ENCODE measurements around the gene CRAMP1.

The CRAMP1 gene

GRCh38 chr16:1612320-1613111 is at the start of gene CRAMP1:
TSS of gene CRAMP1 (plus strand) at chr16:1612360. CDS start at chr16:1614640, 2,280 bp downstream.
- H3K4me3 ChIP-seq (ENCODE audit: low read length): peak within 1 kb of the TSS; percentile 94
- TF ChIP-seq ZNF274 (IDR thresholded peaks at IDR 0.05; ENCODE audit: low read depth, low read length): no peak

DNA sequence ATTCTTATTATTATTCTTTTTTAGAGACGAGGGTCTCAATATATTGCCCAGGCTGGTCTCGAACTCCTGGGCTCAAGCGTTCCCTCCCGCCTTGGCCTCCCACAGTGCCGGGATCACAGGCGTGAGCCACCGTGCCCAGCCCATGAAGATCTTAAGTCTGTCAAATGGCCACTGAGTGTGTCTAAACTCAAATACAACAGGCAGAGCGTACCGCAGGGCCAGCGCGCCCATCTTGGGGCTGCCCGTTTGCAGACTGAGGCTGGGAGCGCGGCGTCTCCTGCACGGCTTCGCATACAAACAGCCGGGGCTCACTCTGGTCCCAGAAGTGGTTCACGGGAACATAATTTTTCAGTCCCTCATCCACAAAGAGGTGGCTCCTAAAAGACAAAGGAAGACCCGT is 48.4 kb upstream of the CRAMP1 start:
- TF ChIP-seq ZNF274 (IDR thresholded peaks at IDR 0.05; ENCODE audit: low read depth, low read length): no peak
- no peak overlapping the region for H3K4me3 ChIP-seq (ENCODE audit: low read length)

DNA sequence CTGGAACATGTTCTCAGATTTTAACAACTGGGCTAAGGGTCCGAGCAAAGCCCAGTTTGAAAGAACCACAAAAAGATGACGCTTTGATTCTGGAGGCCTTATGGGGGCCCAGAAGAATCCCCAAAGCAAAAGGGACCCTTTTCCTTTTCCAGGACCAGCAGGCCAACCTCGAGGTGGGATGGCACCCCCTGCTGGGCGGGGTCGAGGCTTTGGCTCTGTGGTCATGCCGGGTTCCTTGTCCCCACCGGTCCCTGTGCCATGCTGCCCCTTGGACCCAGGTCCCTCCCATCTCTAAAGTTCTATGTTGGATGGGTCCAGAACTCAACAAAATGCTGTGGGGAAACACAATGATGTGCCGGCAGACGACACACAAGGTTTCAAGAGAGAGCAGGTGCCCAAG is 47.8 kb upstream of the CRAMP1 start:
- H3K4me3 ChIP-seq (ENCODE audit: low read length): no peak overlapping the region
- no peak for TF ChIP-seq ZNF274 (IDR thresholded peaks at IDR 0.05; ENCODE audit: low read depth, low read length)

DNA sequence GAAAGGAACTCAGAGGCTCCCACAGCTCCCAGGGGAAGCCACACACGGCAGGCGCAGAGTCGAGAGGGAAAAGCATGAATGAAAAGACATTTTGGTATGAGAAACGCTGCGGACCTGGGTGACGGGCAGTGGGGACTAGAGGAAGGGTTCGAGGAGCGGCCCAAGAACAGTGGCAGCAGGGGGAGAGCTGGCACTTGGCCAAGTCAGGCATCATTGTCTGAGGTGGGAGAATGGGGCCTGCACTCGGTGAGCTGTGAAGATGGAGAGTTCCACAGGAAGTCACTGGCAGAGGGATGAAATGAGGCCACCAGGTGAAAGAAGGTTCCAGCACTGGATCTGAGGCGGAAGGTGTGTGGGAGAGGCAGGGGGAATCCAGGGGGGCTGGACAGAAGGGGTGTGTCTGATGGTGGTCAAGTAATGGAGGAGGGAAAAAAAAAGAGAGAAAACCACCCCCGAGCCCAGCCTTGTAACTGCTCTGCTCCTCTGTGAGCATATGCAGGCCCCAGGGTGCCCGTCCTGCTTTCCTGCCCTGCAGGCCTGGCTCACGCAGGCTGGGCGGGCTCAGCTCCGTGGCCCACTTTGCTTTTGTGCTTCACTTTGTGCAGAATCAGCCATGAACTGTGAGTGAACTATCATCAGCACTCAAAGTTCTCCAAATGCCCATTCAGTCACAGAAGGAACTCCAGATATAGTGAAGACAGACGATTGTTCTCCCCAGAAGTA is 46.9 kb upstream of the CRAMP1 start:
- no peak for TF ChIP-seq ZNF274 (IDR thresholded peaks at IDR 0.05; ENCODE audit: low read depth, low read length)
- no peak overlapping the region for H3K4me3 ChIP-seq (ENCODE audit: low read length)

DNA sequence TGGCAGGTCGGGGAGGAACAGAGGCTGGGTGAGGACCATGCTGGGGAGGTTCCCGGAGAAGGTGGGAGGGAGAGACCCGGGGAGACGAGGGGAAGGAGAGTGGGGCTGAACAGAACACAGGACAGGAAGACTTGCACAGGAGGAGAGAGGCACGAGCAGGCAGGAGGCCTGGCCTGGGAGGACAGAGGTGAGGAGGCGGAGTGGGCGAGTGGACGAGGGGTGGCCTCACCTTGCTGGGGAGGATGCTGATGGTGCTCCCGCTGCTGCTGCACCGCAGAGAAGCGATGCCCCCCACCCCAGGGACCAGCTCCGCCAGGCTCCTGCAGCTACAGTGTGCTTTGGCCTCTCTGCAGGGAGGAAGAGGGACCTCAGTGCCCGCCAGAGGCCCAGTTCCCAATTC is 44.2 kb upstream of the CRAMP1 start:
- H3K4me3 ChIP-seq (ENCODE audit: low read length): no peak overlapping the region
- no peak for TF ChIP-seq ZNF274 (IDR thresholded peaks at IDR 0.05; ENCODE audit: low read depth, low read length)

DNA sequence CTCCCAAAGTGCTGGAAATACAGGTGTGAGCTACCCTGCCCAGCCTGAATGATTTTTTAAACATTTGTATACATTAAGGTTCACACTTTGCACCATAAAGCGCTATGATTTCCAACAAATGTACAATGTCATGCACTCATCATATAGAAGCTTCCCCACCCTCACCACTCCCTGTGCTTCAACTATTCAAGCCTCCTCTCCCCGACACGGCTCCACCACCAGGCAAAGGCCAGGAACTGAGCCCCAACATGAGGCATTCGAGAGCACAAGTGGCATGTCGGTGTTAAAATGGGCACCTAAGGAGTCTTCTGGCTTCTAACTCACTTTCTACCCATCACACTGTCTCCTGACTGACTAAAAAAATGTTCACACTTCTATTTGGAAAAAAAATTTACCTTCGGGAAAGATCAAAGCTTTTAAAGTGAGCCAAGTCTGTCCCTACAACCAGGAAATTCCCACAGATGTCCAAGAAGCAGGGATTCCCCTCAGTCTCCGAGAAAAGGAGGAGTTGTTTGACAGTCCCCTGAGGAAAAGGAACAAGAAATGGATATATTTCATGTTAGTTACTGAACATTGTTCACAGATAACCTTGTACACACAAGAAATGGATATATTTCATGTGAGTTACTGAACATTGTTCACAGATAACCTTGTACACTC is 41.0 kb upstream of the CRAMP1 start:
- no peak overlapping the region for H3K4me3 ChIP-seq (ENCODE audit: low read length)
- no peak for TF ChIP-seq ZNF274 (IDR thresholded peaks at IDR 0.05; ENCODE audit: low read depth, low read length)

GRCh38 chr16:1572673-1573072 is 39.5 kb upstream of the CRAMP1 start:
- H3K4me3 ChIP-seq (ENCODE audit: low read length): no peak overlapping the region
- TF ChIP-seq ZNF274 (IDR thresholded peaks at IDR 0.05; ENCODE audit: low read depth, low read length): no peak

DNA sequence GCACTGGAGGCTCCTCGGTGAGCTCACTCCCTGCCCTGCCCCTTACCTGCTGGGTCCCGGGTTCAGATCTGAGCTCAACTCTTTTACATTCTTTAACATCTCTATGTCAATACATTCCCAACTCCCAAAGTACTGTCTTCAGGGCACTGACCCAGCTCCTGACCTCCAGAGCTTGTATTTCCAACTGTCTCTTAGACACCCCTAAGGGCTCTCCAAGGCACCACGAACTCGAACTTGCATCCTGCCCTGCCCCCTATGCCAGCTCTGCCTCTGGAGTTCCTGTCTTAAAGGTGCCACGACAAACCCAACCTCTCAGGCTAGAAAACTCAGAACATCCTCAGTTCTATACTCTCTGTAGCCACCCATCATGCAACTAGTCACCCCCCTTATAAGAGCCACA is 38.9 kb upstream of the CRAMP1 start:
- H3K4me3 ChIP-seq (ENCODE audit: low read length): no peak overlapping the region
- TF ChIP-seq ZNF274 (IDR thresholded peaks at IDR 0.05; ENCODE audit: low read depth, low read length): no peak

GRCh38 chr16:1575578-1575977 is 36.6 kb upstream of the CRAMP1 start:
- no peak for TF ChIP-seq ZNF274 (IDR thresholded peaks at IDR 0.05; ENCODE audit: low read depth, low read length)
- no peak overlapping the region for H3K4me3 ChIP-seq (ENCODE audit: low read length)

GRCh38 chr16:1579214-1579613 is 32.9 kb upstream of the CRAMP1 start:
- no peak for TF ChIP-seq ZNF274 (IDR thresholded peaks at IDR 0.05; ENCODE audit: low read depth, low read length)
- no peak overlapping the region for H3K4me3 ChIP-seq (ENCODE audit: low read length)

DNA sequence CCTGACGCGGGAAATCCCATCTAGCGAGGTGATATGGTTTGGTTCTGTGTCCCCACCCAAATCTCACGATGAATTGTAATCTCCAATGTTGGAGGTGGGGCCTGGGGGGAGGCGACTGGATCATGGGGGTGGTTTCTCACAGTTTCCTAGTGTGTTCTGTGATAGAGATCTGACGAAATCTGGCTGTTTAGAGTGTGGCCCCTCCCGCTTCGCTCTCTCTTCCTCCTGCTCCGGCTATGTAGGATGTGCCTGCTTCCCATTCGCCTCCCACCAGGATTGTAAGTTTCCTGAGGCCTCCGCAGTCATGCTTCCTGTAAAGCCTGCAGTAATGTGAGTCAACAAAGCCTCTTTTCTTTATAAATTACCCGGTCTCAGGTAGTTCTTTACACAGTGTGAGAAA is 31.9 kb upstream of the CRAMP1 start:
- TF ChIP-seq ZNF274 (IDR thresholded peaks at IDR 0.05; ENCODE audit: low read depth, low read length): no peak
- H3K4me3 ChIP-seq (ENCODE audit: low read length): no peak overlapping the region

GRCh38 chr16:1580956-1581355 is 31.2 kb upstream of the CRAMP1 start:
- H3K4me3 ChIP-seq (ENCODE audit: low read length): no peak overlapping the region
- no peak for TF ChIP-seq ZNF274 (IDR thresholded peaks at IDR 0.05; ENCODE audit: low read depth, low read length)

- H3K4me3 ChIP-seq (ENCODE audit: low read length): no peak overlapping the region
- TF ChIP-seq ZNF274 (IDR thresholded peaks at IDR 0.05; ENCODE audit: low read depth, low read length): no peak
Observed at GRCh38 chr16:1581804-1582203, 30.4 kb upstream of the CRAMP1 start.

DNA sequence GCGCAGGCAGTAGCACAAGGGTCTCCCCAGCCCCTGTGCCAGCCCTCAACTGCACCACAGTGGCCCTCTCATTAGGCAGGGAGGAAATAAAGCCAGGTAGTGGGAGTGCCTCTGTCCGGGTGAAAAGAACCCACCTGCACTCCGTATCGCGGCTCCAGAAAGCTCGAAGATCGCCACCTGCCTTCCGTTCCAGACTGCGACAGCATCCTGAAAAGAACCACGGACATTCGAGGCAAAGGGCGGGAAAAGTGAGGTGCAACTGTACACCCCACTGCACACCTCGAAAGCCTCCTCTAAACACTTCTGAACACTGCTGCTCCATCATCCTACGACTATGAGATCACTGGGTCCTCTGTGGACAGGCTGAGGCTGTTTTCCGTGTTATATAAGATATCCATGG is 29.0 kb upstream of the CRAMP1 start:
- TF ChIP-seq ZNF274 (IDR thresholded peaks at IDR 0.05; ENCODE audit: low read depth, low read length): no peak
- no peak overlapping the region for H3K4me3 ChIP-seq (ENCODE audit: low read length)
